Thyroid gland (tissue), 4 donors: Measurements from ENCODE around the gene DTNB. TPM values are rescaled to one million over a fixed set of nuclear protein-coding genes. Genes with fewer than 3 reads are reported as not detected.
"Not testable (repeated sequence)": the region's sequence is repeated elsewhere in the genome, so short reads cannot be mapped to it uniquely, and the experiment has no call there.

Experiments
- DNase-seq, 2 donors: peaks; one replicate each; pipeline ENCODE4 v3.0.0-alpha.2; 2019
- H3K27ac ChIP-seq, 3 donors: fragments of 200-600 bp; sonication (generic); 1 replicate in 2 of 3; 2 replicates in 1 of 3; pipeline ENCODE4 v1.5.1; 2016 to 2019; ENCODE audit warnings: mild to moderate bottlenecking in 1 of 3, moderate library complexity in 1 of 3
- H3K27me3 ChIP-seq: fragments of 200-600 bp; sonication (generic); one replicate; pipeline ENCODE4 v1.5.1; 2019
- H3K36me3 ChIP-seq, 2 donors: fragments of 200-600 bp; sonication (generic); one replicate each; pipeline ENCODE4 v1.5.1; 2016 to 2019
- H3K4me1 ChIP-seq, 2 donors: fragments of 200-600 bp; sonication (generic); one replicate each; pipeline ENCODE4 v1.5.1; 2017 to 2019
- H3K4me3 ChIP-seq, 3 donors: fragments of 200-600 bp; sonication (generic); replicated peaks in 1 of 3; 1 replicate in 2 of 3; 2 replicates in 1 of 3; pipeline ENCODE4 v1.5.1; 2016; ENCODE audit warnings: mild to moderate bottlenecking in 1 of 3
- H3K9me3 ChIP-seq: fragments of 200-600 bp; sonication (generic); one replicate; pipeline ENCODE4 v1.5.1; 2017
- POLR2A ChIP-seq, 2 donors: fragments of 450-650 bp; IDR thresholded peaks; one replicate each; pipeline ENCODE4 v1.6.1; 2017; ENCODE audit warnings: antibody characterized with exemption in 2 of 2, mild to moderate bottlenecking in 2 of 2, moderate library complexity in 1 of 2
- WGBS, 2 donors: methylation state at CpG; one replicate each; pipeline ENCODE4 v1.1.5; 2017; 5-methylcytosine and 5-hydroxymethylcytosine counted together
- intact Hi-C: fragments of 100-400 bp; cut with DNase I; formaldehyde crosslinking; loops from one replicate; pipeline ENCODE4 v1.15.1; 2023
- total RNA-seq, 4 donors: library from RNA; depleted of rRNA; stranded (reverse); fragments of >200 nt; gene quantifications; one replicate each; pipeline ENCODE4 v1.2.3, GENCODE V29; 2016
- TF ChIP-seq, protein P1 (sequence below), 6 experiments: fragments of 200-600 bp in 3 of 6; fragments of 450-650 bp in 3 of 6; sonication (generic) in 3 of 6; IDR thresholded peaks; one replicate each; pipeline ENCODE4 v1.5.1; 2016 to 2019; ENCODE audit warnings: antibody characterized with exemption in 6 of 6, mild to moderate bottlenecking in 2 of 6, inconsistent platforms in 1 of 6, moderate library complexity in 1 of 6

Gene DTNB
- total RNA-seq, 4 donors from 2014 or later = 38.9 to 75.2 (median 55.5) TPM

DNA sequence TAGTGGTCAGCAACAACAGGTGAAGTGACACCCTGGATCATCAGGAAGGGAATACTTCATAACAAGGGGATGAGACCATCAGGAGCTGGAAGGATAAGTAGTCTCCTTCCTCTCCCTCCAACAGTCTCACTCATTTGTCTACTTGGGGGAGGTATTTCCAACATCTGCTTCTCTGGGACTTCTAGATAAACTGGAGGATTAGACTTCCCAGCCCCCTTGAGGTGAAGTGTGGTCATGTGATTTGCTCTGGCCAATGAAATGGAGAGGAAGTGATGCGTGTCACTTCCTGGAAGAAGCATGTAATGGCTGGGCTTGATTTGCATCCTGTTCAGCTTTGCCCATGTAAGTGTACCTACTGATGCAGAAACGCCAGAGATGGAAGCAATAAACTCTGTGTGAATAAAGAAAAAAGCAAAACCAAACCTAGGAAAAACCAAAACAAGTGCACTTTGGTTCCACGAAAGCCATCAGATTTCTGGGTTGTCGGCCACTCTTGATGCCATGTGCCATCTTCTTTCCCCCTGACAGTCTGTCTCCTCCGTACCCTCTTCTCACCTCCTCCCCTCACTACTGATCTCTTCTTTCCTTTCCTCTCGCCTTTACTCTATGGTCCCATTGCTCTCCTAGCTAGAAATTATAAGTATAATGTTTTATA is 255.5 kb downstream of the DTNB start:
- Histone ChIP-seq H3K27me3 (no peaks in the 10 kb centered on the region), H3K4me1 (no peaks in the 10 kb centered on the region), H3K27ac (no peak overlapping the region), H3K36me3 (no peaks in the 10 kb centered on the region), H3K4me3 (no peak overlapping the region), H3K9me3 (no peaks in the 10 kb centered on the region)
- WGBS, 2 donors = 96 to 98% methylated on average over 6 of the region's 6 CpGs
- intact Hi-C loops = no loop called here
- TF ChIP-seq, protein P1, sequence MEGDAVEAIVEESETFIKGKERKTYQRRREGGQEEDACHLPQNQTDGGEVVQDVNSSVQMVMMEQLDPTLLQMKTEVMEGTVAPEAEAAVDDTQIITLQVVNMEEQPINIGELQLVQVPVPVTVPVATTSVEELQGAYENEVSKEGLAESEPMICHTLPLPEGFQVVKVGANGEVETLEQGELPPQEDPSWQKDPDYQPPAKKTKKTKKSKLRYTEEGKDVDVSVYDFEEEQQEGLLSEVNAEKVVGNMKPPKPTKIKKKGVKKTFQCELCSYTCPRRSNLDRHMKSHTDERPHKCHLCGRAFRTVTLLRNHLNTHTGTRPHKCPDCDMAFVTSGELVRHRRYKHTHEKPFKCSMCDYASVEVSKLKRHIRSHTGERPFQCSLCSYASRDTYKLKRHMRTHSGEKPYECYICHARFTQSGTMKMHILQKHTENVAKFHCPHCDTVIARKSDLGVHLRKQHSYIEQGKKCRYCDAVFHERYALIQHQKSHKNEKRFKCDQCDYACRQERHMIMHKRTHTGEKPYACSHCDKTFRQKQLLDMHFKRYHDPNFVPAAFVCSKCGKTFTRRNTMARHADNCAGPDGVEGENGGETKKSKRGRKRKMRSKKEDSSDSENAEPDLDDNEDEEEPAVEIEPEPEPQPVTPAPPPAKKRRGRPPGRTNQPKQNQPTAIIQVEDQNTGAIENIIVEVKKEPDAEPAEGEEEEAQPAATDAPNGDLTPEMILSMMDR (IDR thresholded peaks at IDR 0.05) = no peak
- TF ChIP-seq POLR2A (IDR thresholded peaks at IDR 0.05) = no peak
- DNase-seq = no peak

DNA sequence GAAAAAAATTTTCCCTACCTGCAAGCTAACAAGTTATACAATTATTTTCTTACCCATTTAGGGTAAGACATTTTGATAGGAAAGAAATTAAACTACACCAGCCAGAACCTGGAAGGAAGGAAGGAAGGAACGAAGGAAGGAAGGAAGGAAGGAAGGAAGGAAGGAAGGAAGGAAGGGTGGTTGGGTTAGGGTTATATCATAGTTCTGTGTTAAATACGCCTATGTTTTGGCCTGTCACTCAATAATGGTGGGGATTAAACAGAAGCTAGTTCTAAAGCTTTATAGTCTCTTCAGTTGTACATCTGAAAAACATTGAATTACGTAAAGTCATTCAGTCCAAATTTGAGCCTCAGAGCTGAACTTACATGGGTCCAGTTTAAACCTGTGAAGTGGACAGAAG is 256.7 kb downstream of the DTNB start:
- TF ChIP-seq, protein P1 (IDR thresholded peaks at IDR 0.05) = no peak
- TF ChIP-seq POLR2A (IDR thresholded peaks at IDR 0.05) = no peak
- H3K9me3 ChIP-seq = no peaks in the 10 kb centered on the region
- no peak overlapping the region for H3K4me3 ChIP-seq
- no peaks in the 10 kb centered on the region for H3K27me3 ChIP-seq
- no peak for DNase-seq
- intact Hi-C loops = no loop called here
- H3K27ac ChIP-seq = no peak overlapping the region
- H3K4me1 ChIP-seq = no peaks in the 10 kb centered on the region
- WGBS, 2 donors = 66 to 90% methylated on average over 3 of the region's 3 CpGs
- H3K36me3 ChIP-seq = no peaks in the 10 kb centered on the region

DNA sequence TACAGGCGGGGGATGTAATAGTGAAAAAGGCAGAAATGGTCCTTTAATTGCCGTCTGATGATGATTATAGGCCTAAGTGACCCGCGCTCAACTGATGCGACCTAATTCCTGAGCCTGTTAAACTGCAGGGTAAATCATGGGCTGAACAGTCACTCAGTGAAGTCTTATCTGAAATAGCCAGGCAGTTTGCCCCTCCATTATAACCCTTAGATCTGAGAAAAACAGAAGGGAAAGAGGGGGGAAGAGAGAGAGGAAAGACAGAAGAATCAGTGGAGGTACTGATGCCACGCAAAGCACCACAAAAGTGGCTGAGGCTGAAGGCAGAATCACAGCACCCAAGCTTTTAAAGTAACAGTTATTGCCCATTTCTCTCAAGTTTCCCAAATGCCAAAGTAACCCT is 258.6 kb downstream of the DTNB start:
- 96 to 98% methylated on average over 6 of the region's 6 CpGs for WGBS, 2 donors
- intact Hi-C loops = no loop called here
- TF ChIP-seq, protein P1 (IDR thresholded peaks at IDR 0.05) = no peak
- TF ChIP-seq POLR2A (IDR thresholded peaks at IDR 0.05) = no peak
- H3K4me1 ChIP-seq = no peaks in the 10 kb centered on the region
- H3K27ac ChIP-seq = no peak overlapping the region
- no peak overlapping the region for H3K4me3 ChIP-seq
- no peaks in the 10 kb centered on the region for H3K36me3 ChIP-seq
- no peak for DNase-seq
- H3K9me3 ChIP-seq = no peaks in the 10 kb centered on the region
- no peaks in the 10 kb centered on the region for H3K27me3 ChIP-seq

DNA sequence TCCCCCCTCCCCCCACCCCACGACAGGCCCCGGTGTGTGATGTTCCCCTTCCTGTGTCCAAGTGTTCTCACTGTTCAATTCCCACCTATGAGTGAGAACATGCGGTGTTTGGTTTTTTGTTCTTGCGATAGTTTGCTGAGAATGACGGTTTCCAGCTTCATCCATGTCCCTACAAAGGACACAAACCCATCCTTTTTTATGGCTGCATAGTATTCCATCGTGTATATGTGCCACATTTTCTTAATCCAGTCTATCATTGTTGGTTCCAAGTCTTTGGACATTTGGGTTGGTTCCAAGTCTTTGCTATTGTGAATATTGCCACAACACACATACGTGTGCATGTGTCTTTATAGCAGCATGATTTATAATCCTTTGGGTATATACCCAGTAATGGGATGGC is 260.0 kb downstream of the DTNB start:
- H3K27me3 ChIP-seq, H3K4me3 ChIP-seq, DNase-seq, intact Hi-C loops, H3K27ac ChIP-seq, H3K36me3 ChIP-seq, H3K9me3 ChIP-seq, H3K4me1 ChIP-seq: not testable (repeated sequence)
- 96% methylated on average over 7 of the region's 7 CpGs for WGBS, 2 donors

DNA sequence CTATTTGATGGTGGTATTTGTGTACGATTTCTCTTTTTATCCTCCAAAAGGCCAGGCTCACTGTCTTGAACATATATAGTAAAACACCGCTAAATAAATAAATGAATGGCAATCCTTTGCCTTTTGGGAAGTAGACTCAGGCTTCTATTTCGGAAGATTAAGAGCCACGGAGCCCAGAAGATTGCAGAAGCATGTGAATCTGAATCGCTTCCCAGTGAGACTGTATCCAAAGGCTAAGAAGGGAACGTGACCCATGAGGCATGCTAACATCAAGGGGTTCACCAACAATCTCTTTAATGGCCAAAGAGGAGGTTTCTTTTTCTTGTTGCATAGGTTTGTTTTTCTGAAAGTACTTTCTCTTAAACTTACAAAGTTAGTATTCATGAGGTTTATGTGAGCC is 261.6 kb downstream of the DTNB start:
- no peaks in the 10 kb centered on the region for H3K27me3 ChIP-seq
- H3K27ac ChIP-seq = no peak overlapping the region
- no peaks in the 10 kb centered on the region for H3K36me3 ChIP-seq
- H3K4me3 ChIP-seq = no peak overlapping the region
- H3K4me1 ChIP-seq = no peaks in the 10 kb centered on the region
- TF ChIP-seq POLR2A (IDR thresholded peaks at IDR 0.05) = no peak
- TF ChIP-seq, protein P1 (IDR thresholded peaks at IDR 0.05) = no peak
- WGBS, 2 donors = 85 to 90% methylated on average over 6 of the region's 6 CpGs
- no peak for DNase-seq
- no peaks in the 10 kb centered on the region for H3K9me3 ChIP-seq
- intact Hi-C loops = no loop called here
